Activated T-cell treated with anti-CD3 and anti-CD28 coated beads, Interleukin-2, amount 50 U/mL, for 4 hours (primary cell): ENCODE data around the gene BCL6B. TPM values are rescaled to one million over a fixed set of nuclear protein-coding genes. Genes with fewer than 3 reads are reported as not detected.
A peak's percentile ranks its signal among the peaks of the same experiment; 100 is the strongest.

Source experiments
- ATAC-seq, 2 donors: fragments of 200-7000 bp; cut with Tn5 transposase; one replicate each; pipeline ENCODE4 v1.10.0; 2021
- DNase-seq: peaks from one replicate; pipeline ENCODE4 v3.0.0-alpha.2; 2020
- H3K27me3 Mint-ChIP-seq: one replicate; pipeline ENCODE4 v1.8.0; 2021; ENCODE audit warnings: low read depth, mixed read lengths
- H3K36me3 Mint-ChIP-seq: one replicate; pipeline ENCODE4 v1.8.0; 2022; ENCODE audit warnings: mixed read lengths; ENCODE audit not compliant: insufficient read depth
- H3K4me1 Mint-ChIP-seq: one replicate; pipeline ENCODE4 v1.8.0; 2021; ENCODE audit warnings: low read depth, mixed read lengths
- H3K4me3 Mint-ChIP-seq: one replicate; pipeline ENCODE4 v1.8.0; 2021; ENCODE audit warnings: mild to moderate bottlenecking, moderate library complexity, mixed read lengths
- H3K9me3 Mint-ChIP-seq: one replicate; pipeline ENCODE4 v1.8.0; 2021; ENCODE audit warnings: mixed read lengths
- total RNA-seq, 3 donors: library from RNA; stranded (reverse); gene quantifications; one replicate each; pipeline ENCODE4 v1.2.1, GENCODE V29; 2021

Gene BCL6B
- total RNA-seq, 3 donors from 2014 or later, result 0.21 to 0.41 (median 0.25) TPM

GRCh38 chr17:7029096-7029495 lies 6.2 kb downstream of the BCL6B start:
- ATAC-seq, result no peak
- Mint-ChIP-seq H3K4me3 (no peak overlapping the region), H3K27me3 (no peaks in the 10 kb centered on the region), H3K4me1 (peaks cover 42% of the 10 kb centered on the region), H3K9me3 (no peaks in the 10 kb centered on the region), H3K36me3 (no peaks in the 10 kb centered on the region)
- no peak for DNase-seq

- Mint-ChIP-seq H3K27me3 (no peaks in the 10 kb centered on the region), H3K9me3 (no peaks in the 10 kb centered on the region), H3K4me1 (peaks cover 45% of the 10 kb centered on the region), H3K4me3 (peak overlapping the region; percentile 47), H3K36me3 (no peaks in the 10 kb centered on the region)
- ATAC-seq, result peak; percentile 66 to 80
- DNase-seq, result no peak
Measured at GRCh38 chr17:7029659-7030058, 6.8 kb downstream of the BCL6B start.

- ATAC-seq, result peak; percentile 47 to 58
- Mint-ChIP-seq H3K9me3 (no peaks in the 10 kb centered on the region), H3K4me1 (peaks cover 62% of the 10 kb centered on the region)
Measured at GRCh38 chr17:7034955-7035590, 12.2 kb downstream of the BCL6B start.

GRCh38 chr17:7035591-7036368 lies 12.9 kb downstream of the BCL6B start, which contains the start of gene SLC16A13:
TSS of gene SLC16A13 (plus strand) at chr17:7036015. CDS start at chr17:7036383, 368 bp downstream.
- ATAC-seq, result peak; percentile 94 to 96
- Mint-ChIP-seq H3K4me1 (peaks cover 54% of the 10 kb centered on the region), H3K36me3 (no peaks in the 10 kb centered on the region), H3K4me3 (peak within 1 kb of the TSS; percentile 94), H3K9me3 (no peaks in the 10 kb centered on the region), H3K27me3 (no peaks in the 10 kb centered on the region)
- peak; percentile 96 for DNase-seq

More at GRCh38 chr17:7034955-7035590, 12.2 kb downstream of the BCL6B start:
- Mint-ChIP-seq H3K27me3 (no peaks in the 10 kb centered on the region), H3K36me3 (no peaks in the 10 kb centered on the region), H3K4me3 (peak overlapping the region; percentile 94)
- no peak for DNase-seq

- Mint-ChIP-seq H3K4me3 (peak overlapping the region; percentile 22), H3K27me3 (no peaks in the 10 kb centered on the region), H3K9me3 (no peaks in the 10 kb centered on the region), H3K4me1 (peaks cover 52% of the 10 kb centered on the region), H3K36me3 (no peaks in the 10 kb centered on the region)
- ATAC-seq, result no peak
- DNase-seq, result no peak
Measured at GRCh38 chr17:7038025-7038862, 15.4 kb downstream of the BCL6B start.

- peaks cover 43% of the 10 kb centered on the region for H3K4me1 Mint-ChIP-seq
- no peak for DNase-seq
- no peaks in the 10 kb centered on the region for H3K27me3 Mint-ChIP-seq
Measured at GRCh38 chr17:7039832-7040231, 17.0 kb downstream of the BCL6B start.

GRCh38 chr17:7041607-7042500 lies 19.0 kb downstream of the BCL6B start:
- Mint-ChIP-seq H3K9me3 (no peaks in the 10 kb centered on the region), H3K4me3 (peak overlapping the region; percentile 69), H3K36me3 (no peaks in the 10 kb centered on the region), H3K27me3 (no peaks in the 10 kb centered on the region), H3K4me1 (peaks cover 41% of the 10 kb centered on the region)
- DNase-seq (peak; percentile 30), ATAC-seq (peak; percentile 20 to 33)

More at GRCh38 chr17:7039832-7040231, 17.0 kb downstream of the BCL6B start:
- no peaks in the 10 kb centered on the region for H3K9me3 Mint-ChIP-seq
- no peaks in the 10 kb centered on the region for H3K36me3 Mint-ChIP-seq
- ATAC-seq, result no peak
- H3K4me3 Mint-ChIP-seq, result no peak overlapping the region

GRCh38 chr17:7042501-7043181 lies 19.8 kb downstream of the BCL6B start:
- peak; percentile 27 to 35 for ATAC-seq
- peaks cover 46% of the 10 kb centered on the region for H3K4me1 Mint-ChIP-seq
- peak; percentile 40 for DNase-seq
- H3K36me3 Mint-ChIP-seq, result no peaks in the 10 kb centered on the region
- H3K27me3 Mint-ChIP-seq, result no peaks in the 10 kb centered on the region
- peak overlapping the region; percentile 69 for H3K4me3 Mint-ChIP-seq
- H3K9me3 Mint-ChIP-seq, result no peaks in the 10 kb centered on the region

GRCh38 chr17:7043182-7043496 lies 20.3 kb downstream of the BCL6B start:
- no peaks in the 10 kb centered on the region for H3K9me3 Mint-ChIP-seq
- H3K4me1 Mint-ChIP-seq, result peaks cover 46% of the 10 kb centered on the region
- H3K36me3 Mint-ChIP-seq, result no peaks in the 10 kb centered on the region
- peak in 1 of 2 donors; percentile 1 for ATAC-seq
- DNase-seq, result no peak
- peak overlapping the region; percentile 69 for H3K4me3 Mint-ChIP-seq
- H3K27me3 Mint-ChIP-seq, result no peaks in the 10 kb centered on the region

- peak; percentile 5 to 25 for ATAC-seq
- Mint-ChIP-seq H3K4me3 (peak within 1 kb of the TSS; percentile 69), H3K36me3 (no peaks in the 10 kb centered on the region), H3K4me1 (peaks cover 42% of the 10 kb centered on the region), H3K27me3 (no peaks in the 10 kb centered on the region), H3K9me3 (no peaks in the 10 kb centered on the region)
- peak; percentile 14 for DNase-seq
Measured at GRCh38 chr17:7043497-7044198, 20.8 kb downstream of the BCL6B start, which contains the start of gene SLC16A11. TSS of gene SLC16A11 (minus strand) at chr17:7044092. CDS start at chr17:7043513, 579 bp downstream.

GRCh38 chr17:7045492-7046126 lies 22.8 kb downstream of the BCL6B start:
- DNase-seq, result peak; percentile 30
- peak; percentile 19 to 30 for ATAC-seq
- Mint-ChIP-seq H3K36me3 (no peaks in the 10 kb centered on the region), H3K4me1 (peaks cover 40% of the 10 kb centered on the region), H3K4me3 (peak overlapping the region; percentile 78), H3K27me3 (no peaks in the 10 kb centered on the region), H3K9me3 (no peaks in the 10 kb centered on the region)

- H3K9me3 Mint-ChIP-seq, result no peaks in the 10 kb centered on the region
- no peaks in the 10 kb centered on the region for H3K27me3 Mint-ChIP-seq
- peak overlapping the region; percentile 78 for H3K4me3 Mint-ChIP-seq
- ATAC-seq (peak; percentile 9 to 12), DNase-seq (no peak)
- H3K4me1 Mint-ChIP-seq, result peaks cover 38% of the 10 kb centered on the region
- no peaks in the 10 kb centered on the region for H3K36me3 Mint-ChIP-seq
Measured at GRCh38 chr17:7046127-7046724, 23.4 kb downstream of the BCL6B start.
